ENCODE data around the gene UST.

- TF ChIP-seq CTCF (IDR thresholded peaks at IDR 0.05) = no peak
- TF ChIP-seq ZFX (IDR thresholded peaks at IDR 0.05; ENCODE audit: borderline replicate concordance) = no peak
Observed at GRCh38 chr6:148768646-148769270, 21.9 kb downstream of the UST start.
